Measurements from ENCODE around the gene SKI. TPM values are rescaled to one million over a fixed set of nuclear protein-coding genes. Genes with fewer than 3 reads are reported as not detected.
A peak's percentile ranks its signal among the peaks of the same experiment; 100 is the strongest.

SKI gene
- total RNA-seq, 4 donors from 2014 or later: 24.4 to 52.4 (median 32.2) TPM

- 94 to 100% methylated on average over 2 to 77 of the region's 81 CpGs for WGBS, 2 donors (ENCODE audit: low coverage in 1 of 2)
- H3K9me3 ChIP-seq: no peaks in the 10 kb centered on the region
- DNase-seq: no peak
- no peaks in the 10 kb centered on the region for H3K27me3 ChIP-seq
- H3K4me3 ChIP-seq: no peak overlapping the region
- intact Hi-C loops (cut with DNase I; ENCODE audit: low total_unique reads): no loop called here
- peaks cover 0 to 44% (median 12%) of the 10 kb centered on the region in 4 donors for H3K36me3 ChIP-seq
- TF ChIP-seq EP300 (IDR thresholded peaks at IDR 0.05; ENCODE audit: low read depth) (no peak), CTCF (IDR thresholded peaks at IDR 0.05) (no peak), POLR2AphosphoS5 (IDR thresholded peaks at IDR 0.05) (no peak), POLR2A (IDR thresholded peaks at IDR 0.05) (no peak)
- in situ Hi-C loops (cut with MboI; ENCODE audit: low pct_ligation_motif_present in 1 of 4, low pct_unique_long_range_greater_than_20kb in 1 of 4, low sequenced_read_pairs in 3 of 4): loop anchor here in 2 of 4 donors (25.0 kb wide), 1 partner anchor 94 kb away; no protein-coding TSS in a partner anchor
- H3K27ac ChIP-seq: peak overlapping the region in 1 of 4 donors; percentile 58
- H3K4me1 ChIP-seq: peaks cover 6 to 26% (median 20%) of the 10 kb centered on the region in 4 donors
These were observed 78.2 kb downstream of the SKI start for GRCh38 chr1:2306151-2306978.

- H3K27me3 ChIP-seq: no peaks in the 10 kb centered on the region
- peaks cover 10 to 26% (median 21%) of the 10 kb centered on the region in 4 donors for H3K4me1 ChIP-seq
- H3K36me3 ChIP-seq: peaks cover 0 to 44% (median 12%) of the 10 kb centered on the region in 4 donors
- H3K27ac ChIP-seq: no peak overlapping the region
- no peak overlapping the region for H3K4me3 ChIP-seq
- TF ChIP-seq POLR2AphosphoS5 (IDR thresholded peaks at IDR 0.05): no peak
- no peak for TF ChIP-seq EP300 (IDR thresholded peaks at IDR 0.05; ENCODE audit: low read depth)
- no peak for TF ChIP-seq CTCF (IDR thresholded peaks at IDR 0.05)
- no peak for TF ChIP-seq POLR2A (IDR thresholded peaks at IDR 0.05)
- no peaks in the 10 kb centered on the region for H3K9me3 ChIP-seq
- WGBS, 2 donors (ENCODE audit: low coverage in 1 of 2): 97 to 100% methylated on average over 2 to 35 of the region's 41 CpGs
- in situ Hi-C loops (cut with MboI; ENCODE audit: low pct_ligation_motif_present in 1 of 4, low pct_unique_long_range_greater_than_20kb in 1 of 4, low sequenced_read_pairs in 3 of 4): loop anchor here in 2 of 4 donors (25.0 kb wide), 1 partner anchor 95 kb away; no protein-coding TSS in a partner anchor
- intact Hi-C loops (cut with DNase I; ENCODE audit: low total_unique reads): no loop called here
- DNase-seq: no peak
These were observed 79.0 kb downstream of the SKI start for GRCh38 chr1:2307064-2307605.

GRCh38 chr1:2307972-2308371 lies 79.9 kb downstream of the SKI start:
- Histone ChIP-seq H3K36me3 (peaks cover 0 to 44% (median 12%) of the 10 kb centered on the region in 4 donors), H3K27me3 (no peaks in the 10 kb centered on the region), H3K9me3 (no peaks in the 10 kb centered on the region), H3K27ac (no peak overlapping the region), H3K4me1 (peaks cover 18 to 34% (median 29%) of the 10 kb centered on the region in 4 donors), H3K4me3 (no peak overlapping the region)
- intact Hi-C loops (cut with DNase I; ENCODE audit: low total_unique reads) (no loop called here), in situ Hi-C loops (cut with MboI; ENCODE audit: low pct_ligation_motif_present in 1 of 4, low pct_unique_long_range_greater_than_20kb in 1 of 4, low sequenced_read_pairs in 3 of 4) (loop anchor here in 2 of 4 donors (25.0 kb wide), 1 partner anchor 96 kb away; no protein-coding TSS in a partner anchor)
- 84 to 91% methylated on average over 8 to 15 of the region's 15 CpGs for WGBS, 2 donors (ENCODE audit: low coverage in 1 of 2)
- no peak for DNase-seq
- TF ChIP-seq CTCF (IDR thresholded peaks at IDR 0.05) (no peak), EP300 (IDR thresholded peaks at IDR 0.05; ENCODE audit: low read depth) (no peak), POLR2AphosphoS5 (IDR thresholded peaks at IDR 0.05) (no peak), POLR2A (IDR thresholded peaks at IDR 0.05) (no peak)

GRCh38 chr1:2308844-2309243 lies 80.7 kb downstream of the SKI start:
- H3K4me3 ChIP-seq: no peak overlapping the region
- in situ Hi-C loops (cut with MboI; ENCODE audit: low pct_ligation_motif_present in 1 of 4, low pct_unique_long_range_greater_than_20kb in 1 of 4, low sequenced_read_pairs in 3 of 4): loop anchor here in 2 of 4 donors (25.0 kb wide), 1 partner anchor 97 kb away; no protein-coding TSS in a partner anchor
- intact Hi-C loops (cut with DNase I; ENCODE audit: low total_unique reads): no loop called here
- H3K9me3 ChIP-seq: no peaks in the 10 kb centered on the region
- peaks cover 27 to 42% (median 35%) of the 10 kb centered on the region in 4 donors for H3K4me1 ChIP-seq
- TF ChIP-seq CTCF (IDR thresholded peaks at IDR 0.05) (no peak), EP300 (IDR thresholded peaks at IDR 0.05; ENCODE audit: low read depth) (no peak), POLR2AphosphoS5 (IDR thresholded peaks at IDR 0.05) (no peak), POLR2A (IDR thresholded peaks at IDR 0.05) (no peak)
- H3K36me3 ChIP-seq: peaks cover 0 to 42% (median 12%) of the 10 kb centered on the region in 4 donors
- no peaks in the 10 kb centered on the region for H3K27me3 ChIP-seq
- no peak for DNase-seq
- H3K27ac ChIP-seq: no peak overlapping the region
- WGBS, 2 donors (ENCODE audit: low coverage in 1 of 2): 97 to 100% methylated on average over 1 to 20 of the region's 20 CpGs

All from transverse colon (tissue), 4 donors.